Nephron progenitor cell (in vitro differentiated cells): ENCODE data around the gene PAIP2B.

ENCODE experiments used
- DNase-seq: peaks from one replicate; pipeline ENCODE4 v3.0.0; 2021
- H3K27ac Mint-ChIP-seq: 2 replicates; pipeline ENCODE4 v1.8.0; 2021; ENCODE audit warnings: mild to moderate bottlenecking, moderate library complexity, mixed read lengths
- H3K27me3 Mint-ChIP-seq: 2 replicates; pipeline ENCODE4 v1.8.0; 2021; ENCODE audit warnings: mild to moderate bottlenecking, low read depth, mixed read lengths; ENCODE audit not compliant: poor library complexity
- H3K36me3 Mint-ChIP-seq: 2 replicates; pipeline ENCODE4 v1.8.0; 2021; ENCODE audit warnings: low read depth, mixed read lengths
- H3K4me1 Mint-ChIP-seq: 2 replicates; pipeline ENCODE4 v1.8.0; 2021; ENCODE audit warnings: mixed read lengths
- H3K4me3 Mint-ChIP-seq: 2 replicates; pipeline ENCODE4 v1.8.0; 2021; ENCODE audit warnings: mild to moderate bottlenecking, moderate library complexity, mixed read lengths
- H3K9me3 Mint-ChIP-seq: 2 replicates; pipeline ENCODE4 v1.8.0; 2021; ENCODE audit warnings: mild to moderate bottlenecking, moderate library complexity, mixed read lengths
- CTCF ChIP-seq: fragments of 200-600 bp; sonication (generic); IDR thresholded peaks from 2 replicates; pipeline ENCODE4 v1.5.0; 2021; ENCODE audit warnings: antibody characterized with exemption

Gene PAIP2B, protein sequence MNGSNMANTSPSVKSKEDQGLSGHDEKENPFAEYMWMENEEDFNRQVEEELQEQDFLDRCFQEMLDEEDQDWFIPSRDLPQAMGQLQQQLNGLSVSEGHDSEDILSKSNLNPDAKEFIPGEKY

DNA sequence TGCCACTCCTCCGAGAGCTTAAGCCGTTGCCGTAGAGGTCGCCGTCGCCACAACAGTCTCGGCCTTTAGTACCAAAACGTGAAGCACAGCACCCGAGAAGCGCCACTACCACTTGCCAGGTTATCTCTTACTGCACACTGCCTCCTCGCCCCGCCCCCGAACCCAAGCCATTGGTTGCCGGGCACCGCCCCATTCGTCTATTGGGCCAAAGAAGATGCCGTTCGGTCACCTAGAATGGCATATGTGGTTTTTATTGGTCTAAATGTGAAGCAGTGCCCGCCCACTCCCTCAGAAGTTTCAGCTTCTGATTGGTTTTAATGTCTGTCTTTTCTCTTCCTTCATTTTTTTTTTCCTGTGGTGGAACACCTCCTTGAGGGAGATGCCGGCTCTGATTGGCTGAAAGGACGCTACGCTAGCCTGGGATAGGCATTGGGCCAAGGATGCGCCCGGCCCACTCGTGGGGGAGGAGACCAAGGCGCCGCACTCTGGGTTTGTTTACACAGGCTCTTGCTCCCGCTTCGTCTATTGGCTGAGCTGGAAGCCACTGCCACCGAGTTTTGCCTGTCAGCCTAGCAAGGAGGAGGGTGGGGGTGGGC is at the start of gene PAIP2B:
TSS of gene PAIP2B (minus strand) at position 139 of the 596 bp plus-strand sequence. CDS start 24,514 bp downstream, outside the sequence.
- Mint-ChIP-seq H3K4me1 (peaks cover 24% of the 10 kb centered on the region), H3K9me3 (peaks cover 37% of the 10 kb centered on the region), H3K4me3 (peak within 1 kb of the TSS; percentile 92), H3K36me3 (no peaks in the 10 kb centered on the region), H3K27me3 (peaks cover 32% of the 10 kb centered on the region), H3K27ac (peak within 1 kb of the TSS; percentile 94)
- DNase-seq: peak; percentile 98
- TF ChIP-seq CTCF: no peak

- Mint-ChIP-seq H3K27ac (no peak overlapping the region), H3K4me1 (peaks cover 15% of the 10 kb centered on the region)
Observed at GRCh38 chr2:71275939-71276310, 49.0 kb upstream of the PAIP2B start.

DNA sequence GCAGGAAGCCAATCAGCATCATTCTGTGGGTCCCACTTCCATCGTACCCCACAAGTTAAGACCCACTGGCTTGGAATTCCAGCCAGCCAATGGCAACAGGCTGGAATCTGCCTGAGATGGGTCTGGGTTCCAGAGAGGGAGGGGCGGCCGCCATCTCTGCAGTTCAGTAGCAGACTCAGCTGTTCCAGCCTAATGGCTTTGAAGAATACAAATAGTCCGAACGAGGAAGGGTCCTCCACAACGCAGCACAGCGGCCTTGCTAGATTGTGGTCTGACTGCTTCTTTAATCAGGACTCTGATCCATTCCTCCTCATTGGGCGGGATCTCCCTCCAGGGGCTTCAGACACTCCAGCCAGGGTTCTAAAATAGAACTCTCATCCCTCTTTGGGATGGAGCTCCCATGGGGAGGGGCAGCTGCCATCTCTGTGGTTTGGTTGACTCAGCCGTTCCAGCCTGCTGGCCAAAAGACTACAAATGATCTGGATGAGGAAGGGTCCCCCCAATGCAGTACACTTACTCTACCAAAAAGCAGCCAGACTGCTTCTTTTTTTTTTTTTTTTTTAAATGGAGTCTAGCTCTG is 42.7 kb upstream of the PAIP2B start:
- no peak overlapping the region for H3K4me3 Mint-ChIP-seq
- H3K4me1 Mint-ChIP-seq: no peaks in the 10 kb centered on the region
- DNase-seq: no peak
- peaks cover 37% of the 10 kb centered on the region for H3K27me3 Mint-ChIP-seq
- H3K9me3 Mint-ChIP-seq: peaks cover 40% of the 10 kb centered on the region
- no peaks in the 10 kb centered on the region for H3K36me3 Mint-ChIP-seq
- TF ChIP-seq CTCF: no peak
- no peak overlapping the region for H3K27ac Mint-ChIP-seq

More at GRCh38 chr2:71275939-71276310, 49.0 kb upstream of the PAIP2B start:
- Mint-ChIP-seq H3K36me3 (no peaks in the 10 kb centered on the region), H3K27me3 (peaks cover 83% of the 10 kb centered on the region), H3K9me3 (peaks cover 47% of the 10 kb centered on the region), H3K4me3 (peak overlapping the region; percentile 41)
- no peak for TF ChIP-seq CTCF
- no peak for DNase-seq

- Mint-ChIP-seq H3K9me3 (no peaks in the 10 kb centered on the region), H3K4me3 (no peak overlapping the region), H3K27ac (no peak overlapping the region), H3K27me3 (peaks cover 25% of the 10 kb centered on the region), H3K36me3 (no peaks in the 10 kb centered on the region), H3K4me1 (no peaks in the 10 kb centered on the region)
- no peak for DNase-seq
- no peak for TF ChIP-seq CTCF
Observed at GRCh38 chr2:71263386-71263785, 36.5 kb upstream of the PAIP2B start.

DNA sequence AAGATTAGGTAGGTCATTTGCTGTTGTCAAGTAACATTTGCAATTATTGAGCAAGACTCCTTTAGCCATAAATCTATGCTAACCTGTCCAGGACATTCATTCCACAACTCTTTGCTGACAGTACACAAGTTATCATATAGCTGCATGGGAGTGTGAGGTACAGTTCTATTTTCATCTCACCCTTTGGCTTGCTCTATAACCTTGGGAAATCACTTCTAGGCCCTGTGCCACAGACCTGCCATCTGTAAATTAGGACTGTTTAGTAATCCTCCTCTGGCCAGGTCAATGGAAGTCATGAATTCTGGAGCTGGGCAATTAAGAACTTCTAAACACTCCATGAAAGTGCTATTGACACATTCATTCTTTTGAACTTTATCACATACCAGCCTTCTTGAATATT is 34.6 kb upstream of the PAIP2B start:
- H3K27ac Mint-ChIP-seq: no peak overlapping the region
- no peak for DNase-seq
- no peaks in the 10 kb centered on the region for H3K4me1 Mint-ChIP-seq
- no peaks in the 10 kb centered on the region for H3K9me3 Mint-ChIP-seq
- H3K4me3 Mint-ChIP-seq: no peak overlapping the region
- H3K27me3 Mint-ChIP-seq: peaks cover 30% of the 10 kb centered on the region
- no peaks in the 10 kb centered on the region for H3K36me3 Mint-ChIP-seq
- TF ChIP-seq CTCF: no peak

DNA sequence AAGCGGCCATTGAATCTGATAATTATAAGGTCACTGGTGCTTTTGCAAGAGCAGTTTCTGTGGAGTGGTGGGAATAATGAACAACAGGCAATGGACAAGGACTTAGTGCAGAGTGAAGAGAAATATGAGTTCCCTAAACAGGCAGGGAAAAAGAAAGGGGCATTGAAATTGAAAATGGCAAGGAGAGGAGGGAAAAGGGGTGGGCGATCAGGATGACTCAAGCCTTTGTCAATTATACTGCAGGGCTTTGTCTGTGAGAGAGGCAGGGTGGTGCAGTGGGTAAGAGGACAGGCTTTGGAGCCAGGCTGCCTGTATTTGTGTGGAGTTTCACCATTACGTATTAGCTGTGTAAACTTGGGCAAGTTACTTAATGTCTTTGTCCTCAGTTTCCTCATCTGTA is 29.5 kb upstream of the PAIP2B start:
- H3K27ac Mint-ChIP-seq: no peak overlapping the region
- H3K9me3 Mint-ChIP-seq: peaks cover 9% of the 10 kb centered on the region
- H3K27me3 Mint-ChIP-seq: peaks cover 20% of the 10 kb centered on the region
- no peak overlapping the region for H3K4me3 Mint-ChIP-seq
- no peaks in the 10 kb centered on the region for H3K4me1 Mint-ChIP-seq
- no peaks in the 10 kb centered on the region for H3K36me3 Mint-ChIP-seq
- no peak for DNase-seq
- TF ChIP-seq CTCF: no peak
